ENCODE measurements around the gene DLGAP5. TPM values are rescaled to one million over a fixed set of nuclear protein-coding genes. Genes with fewer than 3 reads are reported as not detected.

DLGAP5 gene
- polyA plus RNA-seq, 1 donor (not counting 4 experiments of a cell fraction or from before 2014, with no cell fraction given) = 15.3 TPM

DNA sequence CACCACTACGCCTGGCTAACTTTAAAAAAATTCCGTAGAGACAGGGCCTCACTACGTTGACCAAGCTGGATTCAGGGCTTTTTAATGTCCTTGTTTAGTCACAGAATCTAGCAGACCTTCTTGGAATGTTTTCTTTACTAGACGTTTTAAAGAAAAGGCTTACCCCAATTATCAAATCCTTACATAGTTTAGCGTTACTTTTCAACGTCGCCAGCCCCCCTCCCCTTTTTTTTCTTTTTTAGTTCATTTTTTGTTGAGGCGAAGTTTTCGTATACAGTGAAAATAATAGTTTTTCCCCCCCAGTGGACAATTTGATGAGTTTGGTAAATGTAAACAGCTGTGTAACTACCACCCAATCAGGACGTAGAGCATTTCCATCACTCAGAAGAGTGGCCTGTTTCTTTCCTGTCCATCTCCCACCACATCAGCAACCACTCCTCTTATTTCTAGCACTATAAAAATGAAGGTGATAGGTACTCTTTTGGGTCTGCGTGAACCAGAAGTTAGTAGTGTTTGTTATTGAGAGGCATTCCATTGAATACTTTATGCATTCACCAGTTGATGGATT, 753 bp upstream of the DLGAP5 start:
- Histone ChIP-seq H3K9me3 (ENCODE audit: control insufficient read depth, low read depth, low read length) (no peaks in the 10 kb centered on the region), H3K4me1 (ENCODE audit: control insufficient read depth, extremely low read depth, insufficient read depth, low read length) (peaks cover 11% of the 10 kb centered on the region), H3K4me3 (ENCODE audit: control insufficient read depth in 2 of 3, extremely low read depth in 1 of 3, insufficient read depth in 2 of 3, low read depth in 1 of 3, low read length in 3 of 3) (peak overlapping the region; percentile 66 to 94 (median 71)), H3K79me2 (ENCODE audit: control insufficient read depth, insufficient read depth, low read length) (peaks cover 21% of the 10 kb centered on the region), H3K27me3 (ENCODE audit: control insufficient read depth, extremely low read depth, insufficient read depth, low read length) (no peaks in the 10 kb centered on the region), H3K36me3 (ENCODE audit: control insufficient read depth in 2 of 2, extremely low read depth in 1 of 2, insufficient read depth in 2 of 2, low read length in 2 of 2) (no peaks in the 10 kb centered on the region), H3K9me1 (ENCODE audit: control insufficient read depth, extremely low read depth, insufficient read depth, low read length) (no peaks in the 10 kb centered on the region), H2AFZ (ENCODE audit: control insufficient read depth, low read length) (peak overlapping the region; percentile 82), H3K27ac (ENCODE audit: control insufficient read depth, insufficient read depth, low read length) (peak overlapping the region; percentile 76), H4K20me1 (ENCODE audit: control insufficient read depth, extremely low read depth, insufficient read depth, low read length) (no peaks in the 10 kb centered on the region), H3K9ac (ENCODE audit: control insufficient read depth, extremely low read depth, insufficient read depth, low read length) (peak overlapping the region; percentile 82), H3K4me2 (ENCODE audit: control insufficient read depth, extremely low read depth, insufficient read depth, low read depth, low read length) (peak overlapping the region; percentile 97)
- no peak for TF ChIP-seq EZH2 (IDR thresholded peaks at IDR 0.05; ENCODE audit: low read length)
- TF ChIP-seq, protein P1, sequence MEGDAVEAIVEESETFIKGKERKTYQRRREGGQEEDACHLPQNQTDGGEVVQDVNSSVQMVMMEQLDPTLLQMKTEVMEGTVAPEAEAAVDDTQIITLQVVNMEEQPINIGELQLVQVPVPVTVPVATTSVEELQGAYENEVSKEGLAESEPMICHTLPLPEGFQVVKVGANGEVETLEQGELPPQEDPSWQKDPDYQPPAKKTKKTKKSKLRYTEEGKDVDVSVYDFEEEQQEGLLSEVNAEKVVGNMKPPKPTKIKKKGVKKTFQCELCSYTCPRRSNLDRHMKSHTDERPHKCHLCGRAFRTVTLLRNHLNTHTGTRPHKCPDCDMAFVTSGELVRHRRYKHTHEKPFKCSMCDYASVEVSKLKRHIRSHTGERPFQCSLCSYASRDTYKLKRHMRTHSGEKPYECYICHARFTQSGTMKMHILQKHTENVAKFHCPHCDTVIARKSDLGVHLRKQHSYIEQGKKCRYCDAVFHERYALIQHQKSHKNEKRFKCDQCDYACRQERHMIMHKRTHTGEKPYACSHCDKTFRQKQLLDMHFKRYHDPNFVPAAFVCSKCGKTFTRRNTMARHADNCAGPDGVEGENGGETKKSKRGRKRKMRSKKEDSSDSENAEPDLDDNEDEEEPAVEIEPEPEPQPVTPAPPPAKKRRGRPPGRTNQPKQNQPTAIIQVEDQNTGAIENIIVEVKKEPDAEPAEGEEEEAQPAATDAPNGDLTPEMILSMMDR (optimal IDR thresholded peaks at IDR 0.05 in 1 of 3, IDR thresholded peaks at IDR 0.05 in 1 of 3, conservative IDR thresholded peaks at IDR 0.05 in 1 of 3; ENCODE audit: extremely low read depth in 1 of 3, insufficient read depth in 2 of 3, low read length in 3 of 3) = no peak
- FAIRE-seq (no peak), DNase-seq (ENCODE audit: low read depth, low spot score) (no peak)
- dilution Hi-C loops (cut with MboI; ENCODE audit: extremely low pct_ligation_motif_present, low sequenced_read_pairs) = no loop called here

DNA sequence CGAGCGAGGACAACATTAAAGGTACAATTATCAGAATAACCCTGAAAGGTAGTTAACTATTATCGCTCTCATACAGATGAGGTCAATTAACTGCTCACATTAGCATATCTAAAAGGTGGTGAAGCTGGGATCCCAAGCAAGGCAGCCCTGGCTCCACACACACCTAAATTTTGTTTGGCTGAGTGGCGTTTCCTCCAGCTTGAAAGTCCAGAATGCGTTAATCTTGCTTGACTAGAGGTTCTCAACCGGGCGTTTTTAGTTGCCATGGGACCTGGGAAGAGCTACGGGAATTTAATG, 531 bp downstream of the DLGAP5 start:
- Histone ChIP-seq H3K4me1 (ENCODE audit: control insufficient read depth, extremely low read depth, insufficient read depth, low read length) (peaks cover 11% of the 10 kb centered on the region), H3K9me3 (ENCODE audit: control insufficient read depth, low read depth, low read length) (no peaks in the 10 kb centered on the region), H2AFZ (ENCODE audit: control insufficient read depth, low read length) (peak overlapping the region; percentile 99), H3K9ac (ENCODE audit: control insufficient read depth, extremely low read depth, insufficient read depth, low read length) (peak overlapping the region; percentile 82), H4K20me1 (ENCODE audit: control insufficient read depth, extremely low read depth, insufficient read depth, low read length) (no peaks in the 10 kb centered on the region), H3K4me2 (ENCODE audit: control insufficient read depth, extremely low read depth, insufficient read depth, low read depth, low read length) (peak overlapping the region; percentile 97), H3K27ac (ENCODE audit: control insufficient read depth, insufficient read depth, low read length) (peak overlapping the region; percentile 76), H3K9me1 (ENCODE audit: control insufficient read depth, extremely low read depth, insufficient read depth, low read length) (no peaks in the 10 kb centered on the region), H3K27me3 (ENCODE audit: control insufficient read depth, extremely low read depth, insufficient read depth, low read length) (no peaks in the 10 kb centered on the region), H3K4me3 (ENCODE audit: control insufficient read depth in 2 of 3, extremely low read depth in 1 of 3, insufficient read depth in 2 of 3, low read depth in 1 of 3, low read length in 3 of 3) (peak overlapping the region; percentile 66 to 94 (median 71)), H3K79me2 (ENCODE audit: control insufficient read depth, insufficient read depth, low read length) (peaks cover 21% of the 10 kb centered on the region), H3K36me3 (ENCODE audit: control insufficient read depth in 2 of 2, extremely low read depth in 1 of 2, insufficient read depth in 2 of 2, low read length in 2 of 2) (no peaks in the 10 kb centered on the region)
- dilution Hi-C loops (cut with MboI; ENCODE audit: extremely low pct_ligation_motif_present, low sequenced_read_pairs) = no loop called here
- DNase-seq (ENCODE audit: low read depth, low spot score) (no peak), FAIRE-seq (no peak)
- TF ChIP-seq EZH2 (IDR thresholded peaks at IDR 0.05; ENCODE audit: low read length) = no peak
- TF ChIP-seq, protein P1 (optimal IDR thresholded peaks at IDR 0.05 in 1 of 3, IDR thresholded peaks at IDR 0.05 in 1 of 3, conservative IDR thresholded peaks at IDR 0.05 in 1 of 3; ENCODE audit: extremely low read depth in 1 of 3, insufficient read depth in 2 of 3, low read length in 3 of 3) = no peak
